ENCODE data around the gene SLAIN2.
"Not testable (repeated sequence)": the region's sequence is repeated elsewhere in the genome, so short reads cannot be mapped to it uniquely, and the experiment has no call there.

SLAIN2 gene

DNA sequence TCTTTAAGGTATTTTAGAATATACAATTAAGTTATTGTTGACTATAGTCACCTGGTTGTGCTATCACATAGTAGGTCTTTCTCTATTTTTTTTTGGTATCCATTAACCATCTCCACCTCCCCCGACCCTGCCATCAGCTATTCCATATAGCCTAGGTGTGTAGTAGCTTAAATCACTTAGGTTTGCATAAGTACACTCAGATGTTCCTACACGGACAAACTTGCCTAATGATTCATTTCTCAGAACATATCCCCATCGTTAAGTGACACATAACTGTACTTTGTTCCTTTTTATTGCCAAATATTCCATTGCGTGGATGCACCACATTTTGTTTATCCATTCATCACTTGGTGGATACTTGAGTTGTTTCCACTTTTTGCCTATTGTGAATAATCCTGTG is 67.9 kb downstream of the SLAIN2 start:
- TF ChIP-seq POLR2A (IDR thresholded peaks at IDR 0.05; ENCODE audit: low read depth, low read length): no peak

DNA sequence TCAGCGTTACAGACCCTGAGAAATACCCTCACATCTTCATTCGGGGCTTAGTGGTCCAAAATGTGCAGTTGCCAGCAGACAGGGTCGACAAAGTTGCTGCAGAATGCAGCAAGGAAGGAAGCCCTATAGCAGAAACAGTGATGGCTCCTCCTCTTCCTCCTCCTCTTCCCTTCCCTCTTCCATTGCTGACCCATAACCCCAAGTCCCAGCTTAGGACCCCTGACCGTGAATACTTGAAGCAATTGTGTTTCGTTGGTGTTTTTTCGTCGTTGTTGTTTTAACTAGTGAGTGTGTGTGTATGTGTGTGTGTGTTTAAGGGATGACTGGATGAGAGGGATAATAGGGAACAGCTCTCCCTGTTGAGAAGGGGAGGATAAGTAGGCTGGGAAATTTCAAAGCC is 69.5 kb downstream of the SLAIN2 start:
- no peak for DNase-seq (ENCODE audit: insufficient read length, low spot score)
- FAIRE-seq: no peak
- no peak for TF ChIP-seq POLR2A (IDR thresholded peaks at IDR 0.05; ENCODE audit: low read depth, low read length)

More for the DNA sequence above, 67.9 kb downstream of the SLAIN2 start:
- FAIRE-seq (no peak), DNase-seq (ENCODE audit: insufficient read length, low spot score) (no peak)

- DNase-seq (ENCODE audit: insufficient read length, low spot score) (no peak), FAIRE-seq (no peak)
- TF ChIP-seq POLR2A (IDR thresholded peaks at IDR 0.05; ENCODE audit: low read depth, low read length): no peak
These were observed 78.8 kb downstream of the SLAIN2 start for GRCh38 chr4:48420144-48420543.

DNA sequence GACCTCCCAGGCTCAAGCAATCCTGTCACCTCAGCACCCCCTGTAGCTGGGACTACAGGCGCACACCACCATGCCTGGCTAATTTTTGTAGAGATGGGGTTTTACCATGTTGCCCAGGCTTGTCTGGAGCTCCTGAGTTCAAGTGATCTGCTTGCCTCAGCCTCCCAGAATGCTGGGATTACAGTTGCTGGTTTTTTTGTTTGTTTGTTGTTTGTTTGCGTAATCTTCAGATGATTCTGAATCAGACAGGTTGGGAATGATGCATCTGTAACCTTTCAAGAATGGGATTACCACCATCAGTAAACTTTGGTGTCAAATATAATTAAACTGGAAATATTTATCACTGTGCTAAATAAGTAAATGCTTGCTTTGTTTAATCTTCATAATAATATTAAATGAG is 79.8 kb downstream of the SLAIN2 start:
- no peak for TF ChIP-seq POLR2A (IDR thresholded peaks at IDR 0.05; ENCODE audit: low read depth, low read length)
- DNase-seq (ENCODE audit: insufficient read length, low spot score) (no peak), FAIRE-seq (no peak)

DNA sequence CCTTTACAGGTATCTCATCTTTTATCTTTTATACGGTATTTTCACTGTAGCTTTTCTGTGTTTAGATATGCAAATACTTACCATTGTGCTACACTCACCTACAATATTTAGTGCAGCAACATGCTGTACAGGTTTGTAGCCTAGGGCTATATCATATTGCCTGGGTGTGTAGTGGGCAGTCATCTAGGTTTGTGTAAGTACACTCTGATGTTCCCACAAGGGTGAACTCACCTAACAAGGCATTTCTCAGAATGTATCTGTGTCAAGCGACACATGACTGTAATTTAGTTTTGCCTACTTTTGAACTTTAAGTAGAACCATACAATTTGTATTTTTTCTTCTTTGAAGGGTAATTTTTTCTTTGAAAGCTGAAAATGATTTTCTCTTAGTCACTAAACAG is 87.6 kb downstream of the SLAIN2 start:
- DNase-seq (ENCODE audit: insufficient read length, low spot score): no peak
- no peak for TF ChIP-seq POLR2A (IDR thresholded peaks at IDR 0.05; ENCODE audit: low read depth, low read length)
- no peak for FAIRE-seq

GRCh38 chr4:48429709-48430474 is 88.6 kb downstream of the SLAIN2 start:
- DNase-seq (ENCODE audit: insufficient read length, low spot score): no peak
- FAIRE-seq: no peak
- no peak for TF ChIP-seq POLR2A (IDR thresholded peaks at IDR 0.05; ENCODE audit: low read depth, low read length)

DNA sequence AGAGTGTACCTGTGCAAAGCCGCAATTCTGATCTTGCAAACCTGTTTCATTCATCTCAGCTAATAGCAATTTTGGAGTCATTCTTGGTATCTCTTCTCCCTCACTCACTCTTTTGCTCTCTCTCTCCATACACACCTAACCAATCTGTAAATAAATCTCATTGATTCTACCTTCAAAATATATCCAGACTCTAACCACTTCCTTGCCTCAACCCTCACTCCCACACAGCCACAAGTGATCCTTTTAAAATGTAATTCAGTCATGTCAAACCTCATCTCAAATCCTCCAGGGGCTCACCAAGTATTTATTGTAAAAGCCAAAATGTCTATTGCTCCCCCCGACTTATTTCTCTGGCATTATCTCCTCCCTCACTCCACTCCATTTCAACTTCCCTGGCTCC is 90.1 kb downstream of the SLAIN2 start:
- DNase-seq (ENCODE audit: insufficient read length, low spot score): no peak
- FAIRE-seq: no peak
- TF ChIP-seq POLR2A (IDR thresholded peaks at IDR 0.05; ENCODE audit: low read depth, low read length): no peak

DNA sequence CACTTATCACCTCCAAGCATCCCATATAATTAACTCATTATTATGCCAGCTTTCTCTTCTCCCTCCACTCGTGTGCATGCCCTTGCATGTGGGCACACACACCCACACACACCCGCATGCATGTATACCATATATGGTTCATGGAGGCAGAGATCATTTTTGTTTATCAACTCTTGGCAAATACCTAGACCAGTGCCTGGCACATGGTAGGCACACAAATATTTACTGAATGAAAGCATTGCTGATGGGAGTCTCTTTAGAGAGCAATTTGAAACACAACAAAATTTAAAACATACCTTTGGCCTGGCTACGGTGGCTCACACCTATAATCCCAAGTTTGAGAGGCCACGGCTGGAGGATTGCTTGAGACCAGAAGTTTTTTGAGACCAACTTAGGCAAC is 90.7 kb downstream of the SLAIN2 start:
- no peak for TF ChIP-seq POLR2A (IDR thresholded peaks at IDR 0.05; ENCODE audit: low read depth, low read length)
- FAIRE-seq (no peak), DNase-seq (ENCODE audit: insufficient read length, low spot score) (no peak)

GRCh38 chr4:48436318-48436717 is 95.0 kb downstream of the SLAIN2 start:
- DNase-seq (ENCODE audit: insufficient read length, low spot score): no peak
- no peak for TF ChIP-seq POLR2A (IDR thresholded peaks at IDR 0.05; ENCODE audit: low read depth, low read length)
- no peak for FAIRE-seq

DNA sequence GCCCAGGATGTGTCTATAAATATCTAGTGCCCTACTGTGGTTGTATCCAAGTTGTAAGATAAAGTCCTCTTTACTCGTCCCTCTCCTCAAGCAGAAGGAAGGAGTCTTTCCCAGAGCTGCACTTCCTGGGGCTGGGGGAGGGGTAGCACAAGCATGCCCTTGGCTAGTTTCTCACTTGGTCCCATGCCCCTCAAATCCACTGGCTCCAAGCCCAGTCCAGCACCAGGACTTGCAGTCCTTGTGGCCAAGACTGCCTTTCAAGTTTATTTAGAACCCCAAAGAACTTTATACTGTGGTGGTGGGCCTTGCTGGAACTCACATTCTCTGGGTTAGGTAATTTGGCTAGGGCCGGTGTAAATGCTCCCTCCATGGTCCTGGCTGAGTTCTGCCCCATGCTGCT is 98.7 kb downstream of the SLAIN2 start:
- no peak for TF ChIP-seq POLR2A (IDR thresholded peaks at IDR 0.05; ENCODE audit: low read depth, low read length)
- DNase-seq (ENCODE audit: insufficient read length, low spot score) (no peak), FAIRE-seq (no peak)

GRCh38 chr4:48440914-48441313 is 99.6 kb downstream of the SLAIN2 start:
- not testable (repeated sequence) for DNase-seq (ENCODE audit: insufficient read length, low spot score)

DNA sequence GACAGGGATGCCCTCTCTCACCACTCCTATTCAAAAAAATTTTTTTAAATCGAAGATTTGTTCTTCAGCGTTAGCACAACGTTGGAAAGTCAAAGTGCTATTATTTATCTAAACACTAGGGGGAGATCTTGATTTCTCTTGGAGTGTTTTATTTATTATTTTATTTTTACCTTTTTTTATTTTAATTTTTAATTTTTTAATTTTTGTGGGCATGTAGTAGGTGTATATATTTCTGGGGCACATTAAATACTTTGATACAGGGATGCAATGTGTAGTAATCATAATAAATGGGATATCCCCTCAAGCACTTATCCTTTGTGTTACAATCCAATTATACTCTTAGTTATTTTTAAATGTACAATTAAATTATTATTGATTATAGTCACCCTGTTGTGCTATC is 104.4 kb downstream of the SLAIN2 start:
- TF ChIP-seq POLR2A (IDR thresholded peaks at IDR 0.05; ENCODE audit: low read depth, low read length): no peak
- FAIRE-seq (no peak), DNase-seq (ENCODE audit: insufficient read length, low spot score) (no peak)

More at GRCh38 chr4:48440914-48441313, 99.6 kb downstream of the SLAIN2 start:
- not testable (repeated sequence) for FAIRE-seq

DNA sequence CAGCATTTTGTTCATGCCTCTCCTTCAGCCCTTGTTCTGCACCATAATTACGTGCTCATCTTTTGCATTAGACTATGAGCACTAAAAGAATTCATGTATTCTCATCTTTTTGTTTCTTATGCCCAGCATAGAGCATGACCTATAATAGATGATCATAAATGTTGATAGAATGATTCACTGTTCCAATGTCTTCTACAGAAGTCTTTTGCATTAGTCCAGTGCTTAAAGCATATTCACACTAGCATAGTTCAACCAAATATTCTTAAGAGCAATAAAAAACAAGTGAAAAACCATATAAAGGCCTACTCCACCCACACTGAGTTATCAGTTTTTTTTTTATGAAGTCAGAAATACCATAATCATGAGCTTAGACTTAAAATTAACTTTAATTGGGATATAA is 105.3 kb downstream of the SLAIN2 start:
- no peak for TF ChIP-seq POLR2A (IDR thresholded peaks at IDR 0.05; ENCODE audit: low read depth, low read length)
- FAIRE-seq: no peak
- no peak for DNase-seq (ENCODE audit: insufficient read length, low spot score)

- DNase-seq (ENCODE audit: insufficient read length, low spot score) (no peak), FAIRE-seq (no peak)
- no peak for TF ChIP-seq POLR2A (IDR thresholded peaks at IDR 0.05; ENCODE audit: low read depth, low read length)
These were observed 107.8 kb downstream of the SLAIN2 start for GRCh38 chr4:48449151-48449550.

GRCh38 chr4:48450740-48451139 is 109.4 kb downstream of the SLAIN2 start:
- no peak for DNase-seq (ENCODE audit: insufficient read length, low spot score)
- FAIRE-seq: no peak
- TF ChIP-seq POLR2A (IDR thresholded peaks at IDR 0.05; ENCODE audit: low read depth, low read length): no peak

GRCh38 chr4:48451656-48452055 is 110.3 kb downstream of the SLAIN2 start:
- not testable (repeated sequence) for FAIRE-seq; DNase-seq (ENCODE audit: insufficient read length, low spot score)
